GM10847 (cell line): ENCODE data around the gene BRIP1.

Source experiments
- POLR2A ChIP-seq: IDR thresholded peaks from 2 replicates; pipeline ENCODE4 v1.6.1; 2011; ENCODE audit not compliant: insufficient read length; ENCODE audit errors: extremely low read depth

BRIP1 gene

DNA sequence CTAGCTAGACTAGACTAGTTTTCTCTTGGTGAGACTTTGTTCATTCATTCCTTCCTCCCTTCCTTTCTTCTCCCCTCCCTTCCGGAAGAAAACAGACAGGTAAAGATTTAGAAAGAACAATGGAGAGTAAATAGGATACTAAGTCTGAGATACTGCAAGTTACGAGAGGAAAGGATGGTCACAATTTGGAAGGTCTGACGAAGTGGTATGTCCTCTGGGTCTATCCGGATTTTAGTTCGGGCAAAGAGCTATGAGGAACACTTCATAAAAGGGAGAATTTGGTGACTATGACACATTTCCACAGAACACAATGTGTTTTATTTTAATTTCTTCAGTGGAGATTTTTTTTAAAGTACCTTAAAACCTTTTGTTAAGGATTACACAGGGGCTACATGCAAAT is 107.7 kb downstream of the BRIP1 start:
- no peak for TF ChIP-seq POLR2A

DNA sequence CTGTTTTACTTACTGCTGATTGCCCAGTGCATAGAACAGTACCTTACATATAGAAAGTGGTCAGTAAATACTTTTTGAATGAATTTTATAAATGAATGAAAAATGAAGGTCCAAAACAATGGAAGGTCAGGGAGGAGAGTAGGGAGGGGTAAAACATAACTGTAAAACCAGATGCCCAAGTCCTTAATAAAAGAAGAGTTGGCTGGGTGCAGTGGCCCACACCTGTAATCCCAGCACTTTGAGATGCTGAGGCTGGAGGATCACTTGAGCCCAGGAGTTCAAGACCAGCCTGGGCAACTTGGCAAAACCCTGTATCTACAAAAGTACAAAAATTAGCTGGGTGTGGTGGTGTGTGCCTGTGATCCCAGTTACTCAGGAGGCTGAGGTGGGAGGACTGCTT is 108.2 kb downstream of the BRIP1 start:
- TF ChIP-seq POLR2A, result no peak

- TF ChIP-seq POLR2A, result no peak
Measured at GRCh38 chr17:61754124-61754523, 109.2 kb downstream of the BRIP1 start.

- TF ChIP-seq POLR2A, result no peak
Measured at GRCh38 chr17:61753696-61754095, 109.6 kb downstream of the BRIP1 start.

DNA sequence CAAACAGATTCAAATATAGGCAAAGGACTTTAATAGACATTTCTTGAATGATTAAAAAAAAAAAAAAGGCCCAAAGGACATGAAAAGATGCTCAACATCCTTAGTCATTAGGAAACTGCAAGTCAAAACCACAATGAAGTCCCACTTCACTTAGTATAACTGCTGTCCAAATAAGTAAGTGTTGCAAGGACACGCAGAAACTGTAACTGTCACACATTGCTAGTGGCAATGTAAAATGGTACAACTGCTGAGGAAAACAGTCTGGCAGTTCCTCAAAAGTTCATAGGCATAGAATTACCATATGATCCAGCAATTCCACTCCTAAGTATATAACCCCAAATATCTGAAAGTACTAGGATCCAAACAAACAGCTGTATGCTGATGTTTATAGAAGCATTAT is 112.7 kb downstream of the BRIP1 start:
- no peak for TF ChIP-seq POLR2A

- TF ChIP-seq POLR2A, result no peak
Measured at GRCh38 chr17:61749823-61750404, 113.4 kb downstream of the BRIP1 start.

DNA sequence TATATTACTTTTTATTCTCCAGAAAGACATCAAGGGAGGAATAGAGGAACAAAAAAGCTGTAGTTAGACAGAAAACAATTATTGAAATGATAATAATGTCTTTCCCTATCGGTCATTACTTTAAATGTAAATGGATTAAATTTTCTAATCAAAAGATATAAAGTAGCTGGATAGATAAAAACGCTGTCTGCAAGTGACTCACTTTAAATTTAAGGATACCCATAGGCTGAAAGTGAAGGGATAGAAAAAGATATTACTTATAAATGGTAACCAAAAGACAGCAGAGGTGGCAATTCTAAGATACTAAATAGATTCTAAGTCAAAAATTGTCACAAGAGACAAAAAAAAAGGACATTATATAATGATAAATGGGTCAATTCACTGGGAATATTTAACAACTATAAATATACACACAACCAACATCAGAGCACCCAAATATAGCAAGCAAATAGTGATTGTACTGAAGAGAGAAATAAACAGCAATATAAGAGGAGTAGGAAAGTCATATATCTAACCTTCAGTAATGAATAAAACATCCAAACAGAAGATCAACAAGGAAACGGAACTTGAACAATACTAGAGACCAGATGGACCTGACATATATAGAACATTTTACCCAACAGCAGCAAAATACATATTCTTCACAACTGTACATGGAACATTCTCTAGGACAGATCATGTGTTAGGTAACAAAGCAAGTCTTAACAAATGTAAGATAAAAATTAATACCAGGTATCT is 116.9 kb downstream of the BRIP1 start:
- no peak for TF ChIP-seq POLR2A

GRCh38 chr17:61744804-61745203 is 118.5 kb downstream of the BRIP1 start:
- no peak for TF ChIP-seq POLR2A

- no peak for TF ChIP-seq POLR2A
Measured at GRCh38 chr17:61744252-61744651, 119.1 kb downstream of the BRIP1 start.

DNA sequence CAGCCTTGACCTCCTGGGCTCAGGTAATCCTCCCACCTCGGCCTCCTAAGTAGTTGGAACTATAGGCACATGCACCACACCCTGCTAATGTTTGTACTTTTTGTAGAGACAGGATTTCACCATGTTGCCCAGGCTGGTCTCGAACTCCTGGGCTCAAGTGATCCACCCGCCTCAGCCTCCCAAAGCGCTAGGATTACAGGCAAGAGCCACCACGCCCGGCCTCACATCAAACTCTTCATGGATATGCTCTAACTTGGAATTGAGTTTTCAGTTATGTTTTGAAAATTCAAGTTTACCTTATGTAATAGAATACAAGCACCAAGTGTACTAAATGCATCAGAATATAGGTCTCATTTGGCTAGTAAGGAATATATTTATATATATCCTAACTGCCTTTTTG is 119.6 kb downstream of the BRIP1 start:
- no peak for TF ChIP-seq POLR2A

- TF ChIP-seq POLR2A, result no peak
Measured at GRCh38 chr17:61739002-61739401, 124.3 kb downstream of the BRIP1 start.

DNA sequence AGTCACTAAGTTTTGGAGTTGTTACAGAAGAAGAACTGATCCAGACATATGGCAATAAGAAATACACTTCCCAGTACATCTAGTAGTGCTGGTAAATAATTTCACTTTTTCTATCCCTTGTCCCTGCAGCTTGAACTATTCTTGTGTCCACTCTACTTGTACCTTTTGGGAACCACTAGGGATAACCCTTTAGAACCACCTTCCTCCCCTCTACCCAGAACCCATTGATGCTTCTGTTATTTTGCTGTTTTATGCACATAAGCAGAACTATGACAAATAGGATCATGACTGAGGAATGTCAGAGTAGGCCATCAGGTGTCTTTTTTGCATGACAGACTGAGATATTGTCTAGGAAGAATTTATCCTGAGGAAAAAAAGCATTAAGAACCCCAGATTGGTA is 125.1 kb downstream of the BRIP1 start:
- no peak for TF ChIP-seq POLR2A

DNA sequence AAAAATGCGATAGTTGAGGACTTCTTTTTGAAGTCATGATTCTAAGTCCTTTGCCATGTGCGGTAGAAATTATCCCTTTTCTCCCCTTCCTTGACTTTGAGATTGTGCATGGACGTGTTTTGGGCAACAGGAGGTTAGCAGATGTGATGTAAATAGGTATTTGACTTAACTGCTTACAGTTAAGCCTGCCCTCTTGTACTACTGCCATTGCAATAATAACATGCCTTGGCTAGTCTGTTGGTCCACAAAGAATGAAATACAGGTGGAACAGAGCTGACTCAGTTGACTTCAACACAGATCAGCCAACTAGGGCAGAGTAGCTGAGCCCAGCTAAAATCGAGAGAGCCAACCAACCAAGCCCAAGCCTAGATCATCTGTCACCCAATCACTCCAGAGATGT is 125.5 kb downstream of the BRIP1 start:
- no peak for TF ChIP-seq POLR2A

DNA sequence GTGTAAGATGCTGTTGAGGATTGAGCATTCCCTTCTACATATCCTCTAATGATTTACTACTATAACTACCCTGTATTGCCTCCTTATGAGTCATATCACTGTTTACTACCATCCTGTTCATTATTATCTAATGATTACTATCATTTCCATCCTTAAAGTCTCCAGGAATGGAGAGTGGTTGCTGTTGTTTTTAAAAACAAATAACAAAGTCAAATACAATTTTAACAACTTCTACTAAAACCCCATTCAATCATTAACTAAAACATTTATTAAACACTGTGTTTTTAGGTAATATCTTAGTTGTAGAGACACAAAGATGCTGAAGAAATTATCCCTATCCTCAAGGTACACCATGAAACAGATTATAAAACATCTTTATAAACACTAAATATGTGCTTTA is 126.9 kb downstream of the BRIP1 start:
- no peak for TF ChIP-seq POLR2A

DNA sequence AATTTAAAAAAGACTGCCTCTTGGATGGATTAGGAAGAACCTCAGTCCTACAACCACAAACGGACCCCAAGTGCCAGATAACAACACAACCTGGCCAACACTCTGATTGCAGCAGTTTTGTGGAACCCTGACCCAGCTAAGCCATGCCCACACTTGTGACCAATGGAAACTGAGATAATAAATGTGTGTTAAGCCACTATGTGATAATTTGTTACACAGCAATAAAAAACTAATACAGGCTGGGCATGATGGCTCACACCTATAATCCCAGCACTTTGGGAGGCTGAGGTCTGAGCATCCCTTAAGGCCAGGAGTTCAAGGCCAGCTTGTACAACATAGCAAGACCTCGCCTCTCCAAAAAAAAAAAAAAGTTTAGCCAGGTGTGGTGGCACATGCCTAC is 127.5 kb downstream of the BRIP1 start:
- TF ChIP-seq POLR2A, result no peak

DNA sequence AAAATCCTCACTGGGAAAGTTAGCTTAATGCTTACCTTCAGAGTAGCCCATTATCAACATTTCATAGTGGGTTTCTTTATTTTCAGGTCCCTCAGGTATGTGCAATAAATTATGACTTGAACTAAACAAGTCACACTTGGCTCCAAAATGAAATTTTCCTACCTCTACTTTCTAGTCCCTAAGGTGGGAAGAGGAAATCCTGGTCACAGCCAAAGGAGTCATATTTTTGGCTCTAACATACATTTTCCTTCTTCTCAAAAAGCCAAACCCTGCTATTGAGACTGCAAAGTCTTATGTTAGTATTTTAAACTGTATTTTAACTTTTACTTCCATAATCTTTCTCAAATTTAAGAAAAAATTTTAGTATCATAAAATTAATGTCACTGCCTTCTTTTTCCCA is 128.9 kb downstream of the BRIP1 start:
- TF ChIP-seq POLR2A, result no peak

DNA sequence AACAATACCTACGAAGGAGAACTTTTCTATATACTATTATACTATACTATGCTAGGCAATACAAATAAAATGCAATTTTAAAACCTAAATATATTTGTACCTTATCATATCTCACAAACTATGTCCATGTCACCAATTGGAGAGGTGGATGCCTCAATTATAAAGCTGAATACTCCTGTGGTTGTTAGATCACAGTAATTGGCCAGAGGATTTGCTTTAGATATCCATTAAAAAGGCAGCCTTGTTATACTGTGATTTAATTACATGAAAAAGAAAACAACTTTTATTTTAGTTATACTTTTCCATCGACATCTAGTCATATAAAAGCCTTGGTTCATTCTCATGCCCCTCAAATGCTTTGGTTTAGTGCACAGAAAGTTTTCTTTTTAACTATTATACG is 129.3 kb downstream of the BRIP1 start:
- TF ChIP-seq POLR2A, result no peak
